GM19035 (cell line): ENCODE measurements around the gene AK9.

ENCODE experiments used
- ATAC-seq: cut with Tn5 transposase; IDR thresholded peaks from one replicate; pipeline ENCODE4 v1.9.1; 2021; ENCODE audit not compliant: unreplicated experiment

AK9 gene

GRCh38 chr6:109485266-109485935 lies 205.6 kb downstream of the AK9 start:
- no peak for ATAC-seq

GRCh38 chr6:109484122-109484521 lies 206.9 kb downstream of the AK9 start:
- ATAC-seq: no peak

- peak; percentile 3 for ATAC-seq
Observed at GRCh38 chr6:109483735-109484057, 207.3 kb downstream of the AK9 start.

GRCh38 chr6:109482905-109483734 lies 207.9 kb downstream of the AK9 start, which contains the start of gene ZBTB24:
TSS of gene ZBTB24 (minus strand) at chr6:109483219. CDS start at chr6:109482026, 1,193 bp downstream.
- peak; percentile 89 for ATAC-seq

- ATAC-seq: no peak
Observed at GRCh38 chr6:109480993-109481480, 210.0 kb downstream of the AK9 start.

- ATAC-seq: no peak
Observed at GRCh38 chr6:109478841-109479624, 212.0 kb downstream of the AK9 start.

- ATAC-seq: no peak
Observed at GRCh38 chr6:109478222-109478805, 212.7 kb downstream of the AK9 start.

GRCh38 chr6:109477725-109478124 lies 213.3 kb downstream of the AK9 start:
- ATAC-seq: no peak

GRCh38 chr6:109477184-109477583 lies 213.8 kb downstream of the AK9 start:
- no peak for ATAC-seq

- no peak for ATAC-seq
Observed at GRCh38 chr6:109475625-109476024, 215.4 kb downstream of the AK9 start.

- ATAC-seq: no peak
Observed at GRCh38 chr6:109474995-109475394, 216.0 kb downstream of the AK9 start.

GRCh38 chr6:109473120-109473519 lies 217.9 kb downstream of the AK9 start:
- ATAC-seq: no peak

- ATAC-seq: no peak
Observed at GRCh38 chr6:109472132-109472995, 218.6 kb downstream of the AK9 start.

GRCh38 chr6:109471105-109471810 lies 219.7 kb downstream of the AK9 start:
- no peak for ATAC-seq

- no peak for ATAC-seq
Observed at GRCh38 chr6:109469591-109470189, 221.3 kb downstream of the AK9 start.

GRCh38 chr6:109467696-109468095 lies 223.3 kb downstream of the AK9 start:
- no peak for ATAC-seq

- no peak for ATAC-seq
Observed at GRCh38 chr6:109466212-109466923, 224.6 kb downstream of the AK9 start.

GRCh38 chr6:109465772-109466171 lies 225.2 kb downstream of the AK9 start:
- no peak for ATAC-seq
